Calu3 (cell line): ENCODE results near the gene DMRT1. TPM values are rescaled to one million over a fixed set of nuclear protein-coding genes. Genes with fewer than 3 reads are reported as not detected.

Source experiments
- BruUV-seq: library from RNA; stranded (reverse); fragments of 400-500 nt; replicated peaks from 2 replicates; lab custom pipeline; 2021; lab: Mats Ljungman, UMichigan
- CTCF ChIA-PET: fragments of 300-600 bp; sonication (Branson Sonifier 250); formaldehyde crosslinking; loops from one replicate; lab custom pipeline; 2022; ENCODE audit warnings: antibody characterized with exemption; lab: Charles Lee
- DNase-seq: peaks from one replicate; pipeline ENCODE4 v3.0.0; 2022
- H3K27ac Mint-ChIP-seq: one replicate; pipeline ENCODE4 v1.8.0; 2022; ENCODE audit warnings: mixed read lengths; ENCODE audit not compliant: unreplicated experiment
- H3K27me3 Mint-ChIP-seq: one replicate; pipeline ENCODE4 v1.8.0; 2022; ENCODE audit warnings: mixed read lengths; ENCODE audit not compliant: unreplicated experiment
- H3K36me3 Mint-ChIP-seq: one replicate; pipeline ENCODE4 v1.8.0; 2022; ENCODE audit warnings: mild to moderate bottlenecking, moderate library complexity, mixed read lengths; ENCODE audit not compliant: insufficient read depth, unreplicated experiment
- H3K4me1 Mint-ChIP-seq: one replicate; pipeline ENCODE4 v1.8.0; 2022; ENCODE audit warnings: mild to moderate bottlenecking, low read depth, mixed read lengths; ENCODE audit not compliant: unreplicated experiment
- H3K4me3 Mint-ChIP-seq: one replicate; pipeline ENCODE4 v1.8.0; 2022; ENCODE audit warnings: mild to moderate bottlenecking, low read depth, moderate library complexity, mixed read lengths; ENCODE audit not compliant: unreplicated experiment
- H3K9me3 Mint-ChIP-seq: one replicate; pipeline ENCODE4 v1.8.0; 2022; ENCODE audit warnings: low read depth, mixed read lengths; ENCODE audit not compliant: unreplicated experiment
- CTCF ChIP-seq: fragments of 200-600 bp; IDR thresholded peaks from one replicate; pipeline ENCODE4 v1.8.0; 2022; ENCODE audit warnings: antibody characterized with exemption; ENCODE audit not compliant: unreplicated experiment
- intact Hi-C: fragments of 100-400 bp; cut with micrococcal nuclease; formaldehyde crosslinking; loops from one replicate; pipeline ENCODE4 v1.10.0; 2022; ENCODE audit not compliant: unreplicated experiment
- total RNA-seq: library from RNA; stranded (reverse); gene quantifications from 2 replicates; pipeline ENCODE4 v1.2.3, GENCODE V29; 2022

The DMRT1 gene
- total RNA-seq, 1 experiment from 2014 or later, result not detected

GRCh38 chr9:840343-840742, 1.2 kb upstream of the DMRT1 start:
- H3K4me1 Mint-ChIP-seq, result no peaks in the 10 kb centered on the region
- H3K4me3 Mint-ChIP-seq, result no peak overlapping the region
- no peaks in the 10 kb centered on the region for H3K9me3 Mint-ChIP-seq
- no peak for TF ChIP-seq CTCF
- intact Hi-C loops, result no loop called here
- CTCF ChIA-PET, result no interaction called here
- H3K27ac Mint-ChIP-seq, result no peak overlapping the region
- no peaks in the 10 kb centered on the region for H3K36me3 Mint-ChIP-seq
- no TSS peak for BruUV-seq
- no peaks in the 10 kb centered on the region for H3K27me3 Mint-ChIP-seq
- no peak for DNase-seq

DNA sequence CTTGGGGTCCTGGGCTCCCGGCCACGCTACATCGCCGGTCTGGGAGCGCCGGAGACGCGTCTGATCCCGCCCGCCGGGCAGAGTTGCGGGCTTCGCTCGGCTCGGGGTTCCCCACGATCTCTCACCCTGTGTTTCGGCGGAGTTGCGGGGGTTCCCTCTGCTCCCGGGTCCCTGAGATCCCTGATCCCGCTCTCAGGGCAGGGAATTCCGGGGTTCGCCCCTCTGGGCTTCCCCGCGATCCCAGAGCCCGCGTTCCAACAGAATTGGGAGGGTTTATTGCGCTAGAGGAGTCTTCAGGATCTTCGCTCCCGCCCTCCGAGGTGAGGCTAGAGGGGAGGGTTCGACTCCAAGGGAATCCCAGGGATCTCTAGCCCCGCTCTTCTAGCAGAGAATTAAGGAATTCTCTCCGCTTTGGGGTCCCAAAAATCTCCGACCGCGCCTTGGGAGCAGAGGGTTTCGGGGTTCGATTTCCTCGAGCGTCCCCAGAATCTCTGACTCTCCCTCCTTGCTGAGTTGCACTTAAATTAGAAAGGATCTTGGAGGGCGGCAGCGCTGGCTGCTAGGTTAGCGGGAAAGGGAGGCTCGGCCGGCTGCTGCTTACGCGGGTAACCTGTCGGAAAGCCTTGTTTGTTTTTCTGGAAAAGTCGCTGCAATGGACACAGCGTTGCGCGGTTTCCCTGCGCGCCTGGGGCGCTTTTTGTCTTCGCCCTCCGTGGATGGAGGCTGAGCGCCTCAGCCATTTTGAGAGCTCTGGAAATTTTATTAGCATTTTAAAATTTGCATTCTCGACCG, 1.3 kb downstream of the DMRT1 start:
- Mint-ChIP-seq H3K4me1 (no peaks in the 10 kb centered on the region), H3K27me3 (no peaks in the 10 kb centered on the region), H3K27ac (no peak overlapping the region), H3K4me3 (no peak overlapping the region), H3K9me3 (peaks cover 3% of the 10 kb centered on the region), H3K36me3 (no peaks in the 10 kb centered on the region)
- CTCF ChIA-PET, result no interaction called here
- TF ChIP-seq CTCF, result no peak
- no TSS peak for BruUV-seq
- DNase-seq, result no peak
- intact Hi-C loops, result no loop called here

DNA sequence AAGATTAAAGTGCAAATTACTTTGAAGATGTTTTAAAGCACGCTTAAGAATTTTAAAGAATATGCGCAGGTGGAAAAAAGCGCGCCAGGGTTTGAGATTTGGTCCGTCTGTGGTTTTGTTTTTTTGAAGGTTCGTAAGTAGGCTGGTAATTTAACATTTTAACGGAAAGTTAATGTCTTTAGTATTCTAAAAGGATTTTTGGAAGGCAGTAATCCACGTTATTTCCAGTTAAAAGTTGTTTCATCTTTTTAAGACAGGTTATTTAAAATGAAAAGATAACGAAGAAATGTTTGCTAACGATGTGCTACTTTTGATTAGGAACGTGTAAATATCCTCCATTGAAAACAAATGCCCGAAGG, 1.9 kb downstream of the DMRT1 start:
- intact Hi-C loops, result no loop called here
- Mint-ChIP-seq H3K27me3 (no peaks in the 10 kb centered on the region), H3K4me3 (no peak overlapping the region), H3K4me1 (no peaks in the 10 kb centered on the region), H3K9me3 (peaks cover 3% of the 10 kb centered on the region), H3K27ac (no peak overlapping the region), H3K36me3 (no peaks in the 10 kb centered on the region)
- no peak for TF ChIP-seq CTCF
- no TSS peak for BruUV-seq
- no peak for DNase-seq
- CTCF ChIA-PET, result no interaction called here

GRCh38 chr9:846852-847251, 5.4 kb downstream of the DMRT1 start:
- no peak overlapping the region for H3K4me3 Mint-ChIP-seq
- CTCF ChIA-PET, result no interaction called here
- intact Hi-C loops, result no loop called here
- H3K27ac Mint-ChIP-seq, result no peak overlapping the region
- H3K36me3 Mint-ChIP-seq, result no peaks in the 10 kb centered on the region
- peaks cover 3% of the 10 kb centered on the region for H3K9me3 Mint-ChIP-seq
- H3K27me3 Mint-ChIP-seq, result no peaks in the 10 kb centered on the region
- no peak for DNase-seq
- BruUV-seq, result no TSS peak
- H3K4me1 Mint-ChIP-seq, result no peaks in the 10 kb centered on the region
- TF ChIP-seq CTCF, result no peak
